Left renal cortex interstitium (tissue), 4 donors: ENCODE data around the gene STX5. TPM values are rescaled to one million over a fixed set of nuclear protein-coding genes. Genes with fewer than 3 reads are reported as not detected.
"Not testable (repeated sequence)": the region's sequence is repeated elsewhere in the genome, so short reads cannot be mapped to it uniquely, and the experiment has no call there.

ENCODE experiments used
- DNase-seq, 4 donors: peaks; one replicate each; pipeline ENCODE4 v3.0.0-alpha.2; 2013; ENCODE audit warnings: low read depth in 4 of 4, low spot score in 2 of 4, missing footprints in 1 of 4
- polyA plus RNA-seq, 4 donors: library from polyadenylated mRNA; unstranded; fragments of 120-200 nt; gene quantifications; one replicate each; pipeline ENCODE4 v1.2.1, GENCODE V29; 2013; ENCODE audit not compliant: insufficient read length in 4 of 4

The STX5 gene
- polyA plus RNA-seq, 4 donors = 53.8 to 61.9 (median 56.1) TPM

DNA sequence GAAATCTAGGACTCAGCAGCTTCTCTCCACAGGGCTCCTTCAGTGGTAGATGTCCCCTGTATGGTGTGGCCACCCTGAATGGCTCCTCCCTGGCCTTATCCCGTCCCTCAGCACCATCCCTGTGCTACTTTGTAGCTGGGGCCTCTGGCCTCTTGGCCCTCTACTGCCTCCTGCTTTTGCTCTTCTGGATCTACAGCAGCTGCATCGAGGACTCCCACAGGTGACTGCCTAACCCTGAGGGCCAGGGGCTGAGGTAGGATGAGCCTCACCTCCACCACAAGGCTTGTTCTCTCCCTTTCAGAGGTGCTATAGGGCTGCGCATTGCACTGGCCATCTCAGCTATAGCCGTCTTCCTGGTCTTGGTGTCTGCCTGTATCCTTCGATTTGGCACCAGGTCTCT lies 42.9 kb downstream of the STX5 start:
- no peak for DNase-seq

DNA sequence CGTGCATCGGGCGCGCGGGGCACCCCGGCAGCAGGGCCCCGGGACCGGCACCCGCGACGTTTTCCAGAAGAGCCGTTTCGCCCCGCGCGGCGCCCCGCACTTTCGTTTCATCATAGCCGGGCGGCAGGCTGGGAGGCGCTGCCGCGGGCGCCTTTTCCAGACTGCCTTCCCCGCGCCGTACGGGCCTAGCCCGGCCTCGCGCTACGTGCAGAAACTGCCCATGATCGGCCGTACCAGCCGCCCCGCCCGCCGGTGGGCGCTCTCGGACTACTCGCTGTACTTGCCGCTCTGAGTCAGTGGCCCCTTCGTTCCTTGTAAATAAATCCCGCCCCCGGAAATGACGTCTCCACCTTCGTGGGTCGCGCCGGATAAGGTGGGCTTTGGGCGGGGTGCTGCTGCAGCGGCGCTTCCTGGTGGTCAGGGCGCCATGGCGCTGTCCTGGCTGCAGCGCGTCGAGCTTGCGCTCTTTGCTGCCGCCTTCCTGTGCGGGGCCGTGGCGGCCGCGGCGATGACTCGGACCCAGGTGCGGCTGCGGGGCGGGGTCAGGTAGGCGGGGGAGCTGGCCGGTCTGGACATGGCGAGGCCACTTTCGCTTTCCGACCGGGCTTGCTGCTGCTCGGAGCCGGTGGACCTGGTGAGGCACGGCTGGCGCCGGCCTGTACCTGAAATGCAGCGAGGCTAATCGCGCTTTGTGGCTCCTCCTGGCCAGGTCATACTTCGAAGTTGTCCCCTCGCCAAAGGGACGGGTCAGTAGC lies 44.7 kb downstream of the STX5 start, which contains the start of gene TMEM179B:
TSS of gene TMEM179B (plus strand) at position 398 of the 755 bp plus-strand sequence. CDS start at position 428, 30 bp downstream.
- DNase-seq = peak; percentile 94 to 98 (median 97)

- DNase-seq = peak in 3 of 4 donors; percentile 81 to 89 (median 84)
Measured at GRCh38 chr11:62786318-62787004, 45.4 kb downstream of the STX5 start.

- no peak for DNase-seq
Measured at GRCh38 chr11:62782753-62783152, 49.1 kb downstream of the STX5 start.

DNA sequence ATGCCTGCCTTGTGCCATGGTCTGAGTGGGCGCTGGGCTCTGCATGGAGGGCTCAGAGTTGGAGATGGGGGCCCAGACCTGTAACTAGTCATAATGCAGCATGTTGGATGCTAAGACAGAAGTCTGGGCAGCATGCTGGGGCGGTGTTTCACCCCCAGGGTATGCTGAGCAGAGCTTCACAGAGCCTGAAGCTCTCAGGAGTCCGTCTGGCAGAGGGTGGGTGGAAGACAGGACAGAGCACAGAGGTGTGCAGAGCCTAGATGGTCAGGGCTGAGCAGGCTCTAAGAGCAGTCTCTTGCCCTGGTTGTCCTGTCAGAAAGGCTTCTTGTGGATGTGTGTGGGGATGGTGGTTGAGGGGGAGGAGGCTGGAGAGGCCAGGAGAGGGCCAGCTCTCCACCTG lies 53.4 kb downstream of the STX5 start:
- no peak for DNase-seq

- DNase-seq = no peak
Measured at GRCh38 chr11:62777389-62777788, 54.5 kb downstream of the STX5 start.

DNA sequence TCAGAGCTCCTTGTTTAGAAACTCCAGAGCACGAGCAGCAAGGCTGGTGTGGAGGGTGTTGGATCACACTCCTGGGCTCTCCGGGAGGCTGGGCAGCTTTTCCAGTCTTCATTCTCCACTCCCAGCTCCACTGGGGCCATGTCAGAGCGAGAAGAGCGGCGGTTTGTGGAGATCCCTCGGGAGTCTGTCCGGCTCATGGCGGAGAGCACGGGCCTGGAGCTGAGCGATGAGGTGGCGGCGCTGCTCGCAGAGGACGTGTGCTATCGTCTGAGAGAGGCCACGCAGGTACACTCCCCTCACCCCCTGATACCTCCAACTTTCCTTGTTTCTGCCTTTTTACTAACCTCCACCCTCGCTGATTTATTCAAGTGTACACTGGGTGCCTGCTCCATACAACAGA lies 56.2 kb downstream of the STX5 start:
- DNase-seq = no peak

DNA sequence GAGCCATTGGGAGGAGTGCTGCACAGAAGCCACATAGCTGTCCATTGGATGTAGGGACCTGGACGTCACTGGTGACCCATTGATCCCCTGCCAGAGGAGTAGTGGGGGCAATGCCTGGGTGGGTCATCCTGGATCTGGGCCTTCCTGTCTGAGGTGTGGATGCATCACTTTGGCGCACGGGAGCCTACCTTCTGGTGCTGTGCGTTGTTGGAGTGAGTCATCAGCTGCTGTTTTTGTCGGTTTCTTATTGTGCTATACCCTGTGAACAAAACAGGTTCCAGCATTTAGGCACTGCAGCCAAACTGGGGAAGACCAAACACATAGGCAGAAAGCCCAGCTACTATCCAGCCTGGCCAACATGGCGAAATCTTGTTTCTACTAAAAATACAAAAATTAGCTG lies 57.4 kb downstream of the STX5 start:
- DNase-seq = no peak

- peak; percentile 90 to 96 (median 92) for DNase-seq
Measured at GRCh38 chr11:62771144-62772021, 60.5 kb downstream of the STX5 start, which contains the start of gene TAF6L. TSS of gene TAF6L (plus strand) at chr11:62771396. CDS start at chr11:62775784, 4,388 bp downstream.

DNA sequence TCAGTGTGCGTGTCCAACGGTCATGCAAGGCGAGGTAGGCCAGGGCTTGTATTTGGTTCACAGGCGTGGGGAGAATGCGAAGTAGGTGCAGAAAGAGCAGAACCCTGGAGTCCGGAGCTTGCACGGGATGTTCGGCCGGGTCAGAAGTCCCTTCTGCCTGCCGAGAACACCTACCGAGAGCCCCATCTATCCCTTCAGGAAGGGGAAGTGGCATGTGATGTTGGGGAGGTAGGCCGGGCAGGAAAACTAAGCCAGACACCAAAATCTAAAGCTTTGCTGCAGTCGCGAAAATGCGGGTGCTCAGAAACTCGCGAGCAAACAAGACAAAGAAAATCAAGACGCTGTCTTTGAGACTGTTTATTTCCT lies 61.1 kb downstream of the STX5 start:
- DNase-seq = peak in 1 of 4 donors; percentile 82

DNA sequence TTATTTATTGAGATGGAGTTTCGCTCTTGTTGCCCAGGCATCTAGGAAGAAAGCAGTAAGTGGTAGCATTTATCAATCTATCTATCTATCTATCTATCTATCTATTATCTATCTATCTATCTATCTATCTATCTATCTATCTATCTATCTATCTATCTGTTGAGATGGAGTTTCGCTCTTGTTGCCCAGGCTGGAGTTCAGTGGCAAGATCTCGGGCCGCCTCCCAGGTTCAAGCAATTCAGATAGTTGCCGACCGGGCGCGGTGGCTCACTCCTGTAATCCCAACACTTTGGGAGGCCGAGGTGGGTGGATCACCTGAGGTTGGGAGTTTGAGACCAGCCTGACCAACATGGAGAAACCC lies 71.0 kb downstream of the STX5 start:
- DNase-seq = not testable (repeated sequence)

- no peak for DNase-seq
Measured at GRCh38 chr11:62757846-62758788, 73.7 kb downstream of the STX5 start.

Other genes with a start within 250 kb of the STX5 start
- 10 to 100 TPM; 19.7 to 28.5 (median 22.7) TPM for gene TUT1, start 240.5 kb downstream of the STX5 start, polyA plus RNA-seq
- gene MTA2, start 230.2 kb downstream of the STX5 start, polyA plus RNA-seq = 10 to 100 TPM; 86.4 to 99.3 (median 90.3) TPM
- 10 to 100 TPM; 25.9 to 46.8 (median 41.2) TPM for gene EML3, start 219.3 kb downstream of the STX5 start, polyA plus RNA-seq
- 1 to 10 TPM; 2.8 to 4.8 (median 4.0) TPM for gene ROM1, start 218.8 kb downstream of the STX5 start, polyA plus RNA-seq
- gene B3GAT3, start 210.1 kb downstream of the STX5 start, polyA plus RNA-seq = 10 to 100 TPM; 21.3 to 44.9 (median 41.3) TPM
- gene GANAB, start 185.4 kb downstream of the STX5 start, polyA plus RNA-seq = 100 to 1,000 TPM; 373 to 393 (median 382) TPM
- gene INTS5, start 178.7 kb downstream of the STX5 start, polyA plus RNA-seq = 10 to 100 TPM; 18.3 to 23.9 (median 21.8) TPM
- gene C11orf98, start 166.8 kb downstream of the STX5 start, polyA plus RNA-seq = 10 to 100 TPM; 49.4 to 63.8 (median 57.8) TPM
- 1 to 10 TPM; 3.9 to 8.9 (median 6.2) TPM for gene CSKMT, start 166.7 kb downstream of the STX5 start, polyA plus RNA-seq
- 10 to 100 TPM in 2 of 4 donors, 1 to 10 TPM in 2; 7.7 to 13.9 (median 11.1) TPM for gene UQCC3, start 160.4 kb downstream of the STX5 start, polyA plus RNA-seq
- gene LBHD1, start 159.8 kb downstream of the STX5 start, polyA plus RNA-seq = 10 to 100 TPM in 1 of 4 donors, 1 to 10 TPM in 3; 5.3 to 12.9 (median 9.0) TPM
- 100 to 1,000 TPM; 151 to 187 (median 174) TPM for gene UBXN1, start 153.0 kb downstream of the STX5 start, polyA plus RNA-seq
- gene LRRN4CL, start 142.5 kb downstream of the STX5 start, polyA plus RNA-seq = 1 to 10 TPM in 3 of 4 donors, under 1 TPM in 1; 0.99 to 1.3 (median 1.1) TPM
- 10 to 100 TPM; 64.2 to 81.1 (median 72.0) TPM for gene BSCL2, start 124.6 kb downstream of the STX5 start, polyA plus RNA-seq
- gene GNG3, start 124.4 kb downstream of the STX5 start, polyA plus RNA-seq = 1 to 10 TPM; 1.4 to 3.8 (median 2.4) TPM
- 10 to 100 TPM; 75.9 to 91.8 (median 81.6) TPM for gene HNRNPUL2, start 104.6 kb downstream of the STX5 start, polyA plus RNA-seq
- 10 to 100 TPM; 35.7 to 47.7 (median 42.8) TPM for gene TTC9C, start 103.6 kb downstream of the STX5 start, polyA plus RNA-seq
- 1 to 10 TPM; 8.0 to 9.6 (median 8.5) TPM for gene ZBTB3, start 77.9 kb downstream of the STX5 start, polyA plus RNA-seq
- 100 to 1,000 TPM; 132 to 173 (median 146) TPM for gene POLR2G, start 70.5 kb downstream of the STX5 start, polyA plus RNA-seq
- gene TAF6L, start 60.7 kb downstream of the STX5 start, polyA plus RNA-seq = 10 to 100 TPM; 27.5 to 40.2 (median 37.2) TPM
- 10 to 100 TPM; 65.7 to 71.3 (median 67.2) TPM for gene TMEM179B, start 44.6 kb downstream of the STX5 start, polyA plus RNA-seq
- gene TMEM223, start 40.0 kb downstream of the STX5 start, polyA plus RNA-seq = 10 to 100 TPM; 25.2 to 36.2 (median 29.6) TPM
- 100 to 1,000 TPM; 108 to 134 (median 119) TPM for gene NXF1, start 26.6 kb downstream of the STX5 start, polyA plus RNA-seq
- under 1 TPM in 1 of 4 donors, not detected in 3; 0.33 TPM for gene TEX54, start 790 bp upstream of the STX5 start, polyA plus RNA-seq
- 10 to 100 TPM; 34.0 to 50.7 (median 46.2) TPM for gene WDR74, start 7.5 kb upstream of the STX5 start, polyA plus RNA-seq
- 100 to 1,000 TPM; 159 to 219 (median 183) TPM for gene SLC3A2, start 48.8 kb upstream of the STX5 start, polyA plus RNA-seq
- gene CHRM1, start 89.3 kb upstream of the STX5 start, polyA plus RNA-seq = under 1 TPM in 2 of 4 donors, not detected in 2; 0.05 to 0.12 TPM
- gene SLC22A6, start 152.9 kb upstream of the STX5 start, polyA plus RNA-seq = 10 to 100 TPM; 19.9 to 38.0 (median 30.4) TPM
- 10 to 100 TPM; 26.6 to 57.9 (median 43.2) TPM for gene SLC22A8, start 183.8 kb upstream of the STX5 start, polyA plus RNA-seq